ENCODE results near the gene ETFBKMT. TPM values are rescaled to one million over a fixed set of nuclear protein-coding genes. Genes with fewer than 3 reads are reported as not detected.
"Not testable (repeated sequence)": the region's sequence is repeated elsewhere in the genome, so short reads cannot be mapped to it uniquely, and the experiment has no call there.

ETFBKMT gene
- total and polyA plus RNA-seq, 2 of the 13 experiments (the other 11 are each of a cell fraction or from before 2014, with no cell fraction given): 0.62 to 0.93 TPM

GRCh38 chr12:31716998-31717397 is 57.5 kb downstream of the ETFBKMT start:
- CTCF ChIA-PET (ENCODE audit: low intra/inter-chr PET ratio, low total read pairs); H3K79me2 ChIP-seq (ENCODE audit: insufficient read depth, low read length): not testable (repeated sequence)
- 87% methylated on average over 4 of the region's 4 CpGs for WGBS (ENCODE audit: low lambda C conversion rate)

DNA sequence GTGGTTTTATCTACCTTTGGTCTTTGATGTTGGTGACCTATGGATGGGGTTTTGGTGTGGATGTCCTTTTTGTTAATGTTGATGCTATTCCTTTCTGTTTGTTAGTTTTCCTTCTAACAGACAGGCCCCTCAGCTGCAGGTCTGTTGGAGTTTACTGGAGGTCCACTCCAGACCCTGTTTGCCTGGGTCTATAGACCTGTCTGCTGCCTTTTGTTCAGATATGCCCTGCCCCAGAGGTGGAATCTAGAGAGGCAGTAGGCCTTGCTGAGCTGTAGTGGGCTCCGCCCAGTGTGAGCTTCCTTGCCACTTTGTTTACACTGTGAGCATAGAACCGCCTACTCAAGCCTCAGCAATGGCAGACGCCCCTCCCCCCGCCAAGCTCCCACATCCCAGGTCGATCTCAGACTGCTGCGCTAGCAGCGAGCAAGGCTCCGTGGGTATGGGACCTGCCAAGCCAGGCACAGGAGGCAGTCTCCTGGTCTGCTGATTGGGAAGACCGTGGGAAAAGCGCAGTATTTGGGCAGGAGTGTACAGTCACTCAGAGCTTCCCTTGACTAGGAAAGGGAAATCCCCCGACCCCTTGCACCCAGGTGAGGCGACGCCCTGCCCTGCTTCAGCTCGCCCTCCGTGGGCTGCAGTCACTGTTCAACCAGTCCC is 59.2 kb downstream of the ETFBKMT start:
- H3K4me3 ChIP-seq (replicated peaks in 1 of 3; ENCODE audit: insufficient read depth in 1 of 3, low read depth in 2 of 3, low read length in 3 of 3); FAIRE-seq; H3K9me3 ChIP-seq (ENCODE audit: low read length); in situ Hi-C loops (cut with HindIII; ENCODE audit: extremely low pct_ligation_motif_present, low pct_unique_long_range_greater_than_20kb); H3K27me3 ChIP-seq (ENCODE audit: control insufficient read depth in 1 of 2, insufficient read depth in 2 of 2, low read length in 2 of 2); ATAC-seq; intact Hi-C loops (cut with micrococcal nuclease; ENCODE audit: unreplicated experiment); BruUV-seq (replicated peaks); H2AFZ ChIP-seq (ENCODE audit: low read length); H3K79me2 ChIP-seq (ENCODE audit: insufficient read depth, low read length); H3K36me3 ChIP-seq (replicated peaks in 1 of 2; ENCODE audit: control insufficient read depth in 1 of 2, insufficient read depth in 2 of 2, low read length in 2 of 2); CTCF ChIA-PET (ENCODE audit: low intra/inter-chr PET ratio, low total read pairs); H4K20me1 ChIP-seq (ENCODE audit: insufficient read depth, low read length); H3K4me2 ChIP-seq (ENCODE audit: low read depth, low read length); H3K27ac ChIP-seq (ENCODE audit: extremely low read length, insufficient read depth, low read length); H3K9ac ChIP-seq (ENCODE audit: insufficient read depth, low read depth, low read length); DNase-seq (ENCODE audit: low spot score): not testable (repeated sequence)
- TF ChIP-seq, protein P1, sequence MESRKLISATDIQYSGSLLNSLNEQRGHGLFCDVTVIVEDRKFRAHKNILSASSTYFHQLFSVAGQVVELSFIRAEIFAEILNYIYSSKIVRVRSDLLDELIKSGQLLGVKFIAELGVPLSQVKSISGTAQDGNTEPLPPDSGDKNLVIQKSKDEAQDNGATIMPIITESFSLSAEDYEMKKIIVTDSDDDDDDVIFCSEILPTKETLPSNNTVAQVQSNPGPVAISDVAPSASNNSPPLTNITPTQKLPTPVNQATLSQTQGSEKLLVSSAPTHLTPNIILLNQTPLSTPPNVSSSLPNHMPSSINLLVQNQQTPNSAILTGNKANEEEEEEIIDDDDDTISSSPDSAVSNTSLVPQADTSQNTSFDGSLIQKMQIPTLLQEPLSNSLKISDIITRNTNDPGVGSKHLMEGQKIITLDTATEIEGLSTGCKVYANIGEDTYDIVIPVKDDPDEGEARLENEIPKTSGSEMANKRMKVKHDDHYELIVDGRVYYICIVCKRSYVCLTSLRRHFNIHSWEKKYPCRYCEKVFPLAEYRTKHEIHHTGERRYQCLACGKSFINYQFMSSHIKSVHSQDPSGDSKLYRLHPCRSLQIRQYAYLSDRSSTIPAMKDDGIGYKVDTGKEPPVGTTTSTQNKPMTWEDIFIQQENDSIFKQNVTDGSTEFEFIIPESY (CRISPR knock-in tag; IDR thresholded peaks at IDR 0.05): peak; percentile 75
- TF ChIP-seq, protein P2, sequence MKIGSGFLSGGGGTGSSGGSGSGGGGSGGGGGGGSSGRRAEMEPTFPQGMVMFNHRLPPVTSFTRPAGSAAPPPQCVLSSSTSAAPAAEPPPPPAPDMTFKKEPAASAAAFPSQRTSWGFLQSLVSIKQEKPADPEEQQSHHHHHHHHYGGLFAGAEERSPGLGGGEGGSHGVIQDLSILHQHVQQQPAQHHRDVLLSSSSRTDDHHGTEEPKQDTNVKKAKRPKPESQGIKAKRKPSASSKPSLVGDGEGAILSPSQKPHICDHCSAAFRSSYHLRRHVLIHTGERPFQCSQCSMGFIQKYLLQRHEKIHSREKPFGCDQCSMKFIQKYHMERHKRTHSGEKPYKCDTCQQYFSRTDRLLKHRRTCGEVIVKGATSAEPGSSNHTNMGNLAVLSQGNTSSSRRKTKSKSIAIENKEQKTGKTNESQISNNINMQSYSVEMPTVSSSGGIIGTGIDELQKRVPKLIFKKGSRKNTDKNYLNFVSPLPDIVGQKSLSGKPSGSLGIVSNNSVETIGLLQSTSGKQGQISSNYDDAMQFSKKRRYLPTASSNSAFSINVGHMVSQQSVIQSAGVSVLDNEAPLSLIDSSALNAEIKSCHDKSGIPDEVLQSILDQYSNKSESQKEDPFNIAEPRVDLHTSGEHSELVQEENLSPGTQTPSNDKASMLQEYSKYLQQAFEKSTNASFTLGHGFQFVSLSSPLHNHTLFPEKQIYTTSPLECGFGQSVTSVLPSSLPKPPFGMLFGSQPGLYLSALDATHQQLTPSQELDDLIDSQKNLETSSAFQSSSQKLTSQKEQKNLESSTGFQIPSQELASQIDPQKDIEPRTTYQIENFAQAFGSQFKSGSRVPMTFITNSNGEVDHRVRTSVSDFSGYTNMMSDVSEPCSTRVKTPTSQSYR (CRISPR knock-in tag; IDR thresholded peaks at IDR 0.05; ENCODE audit: borderline replicate concordance): peak; percentile 42; the same call in 1 of the 2 replicates
- POLR2A ChIA-PET: interaction anchor here (1.2 kb wide), 1 partner anchor 11 kb away, joined by 4 read pairs; the partner anchor contains the start of gene AMN1
- H3K4me1 ChIP-seq (ENCODE audit: insufficient read depth, low read length): peaks cover 40% of the 10 kb centered on the region
- 98% methylated on average over 14 of the region's 15 CpGs for WGBS (ENCODE audit: low lambda C conversion rate)

More at GRCh38 chr12:31716998-31717397, 57.5 kb downstream of the ETFBKMT start:
- H3K4me1 ChIP-seq (ENCODE audit: insufficient read depth, low read length): peaks cover 30% of the 10 kb centered on the region
- H4K20me1 ChIP-seq (ENCODE audit: insufficient read depth, low read length); H2AFZ ChIP-seq (ENCODE audit: low read length); POLR2A ChIA-PET; H3K4me2 ChIP-seq (ENCODE audit: low read depth, low read length); H3K4me3 ChIP-seq (replicated peaks in 1 of 3; ENCODE audit: insufficient read depth in 1 of 3, low read depth in 2 of 3, low read length in 3 of 3); BruUV-seq (replicated peaks); H3K27me3 ChIP-seq (ENCODE audit: control insufficient read depth in 1 of 2, insufficient read depth in 2 of 2, low read length in 2 of 2); DNase-seq (ENCODE audit: low spot score); H3K27ac ChIP-seq (ENCODE audit: extremely low read length, insufficient read depth, low read length); ATAC-seq; H3K9me3 ChIP-seq (ENCODE audit: low read length); H3K36me3 ChIP-seq (replicated peaks in 1 of 2; ENCODE audit: control insufficient read depth in 1 of 2, insufficient read depth in 2 of 2, low read length in 2 of 2); FAIRE-seq; H3K9ac ChIP-seq (ENCODE audit: insufficient read depth, low read depth, low read length); in situ Hi-C loops (cut with HindIII; ENCODE audit: extremely low pct_ligation_motif_present, low pct_unique_long_range_greater_than_20kb); intact Hi-C loops (cut with micrococcal nuclease; ENCODE audit: unreplicated experiment): not testable (repeated sequence)
- TF ChIP-seq MNT (IDR thresholded peaks at IDR 0.05): peak; percentile 40; the same call in 1 of the 2 replicates
